Adrenal gland (tissue), 12 donors: ENCODE measurements around the gene XPO4. TPM values are rescaled to one million over a fixed set of nuclear protein-coding genes. Genes with fewer than 3 reads are reported as not detected.
"Not testable (repeated sequence)": the region's sequence is repeated elsewhere in the genome, so short reads cannot be mapped to it uniquely, and the experiment has no call there.

ENCODE experiments used
- DNase-seq, 7 donors: peaks; one replicate each; pipeline ENCODE4 v3.0.0-alpha.2; 2019 to 2020
- H3K27ac ChIP-seq, 5 donors: fragments of 200-600 bp; sonication (generic) in 4 of 5; 1 replicate in 3 of 5; 2 replicates in 2 of 5; pipeline versions ENCODE4 v1.5.1 to v1.8.0; 2016 to 2020; ENCODE audit warnings: mild to moderate bottlenecking in 1 of 5
- H3K27me3 ChIP-seq: fragments of 200-600 bp; 2 replicates; pipeline ENCODE4 v1.8.0; 2021
- H3K36me3 ChIP-seq, 2 donors: fragments of 200-600 bp; replicated peaks in 1 of 2; 1 replicate in 1 of 2; 2 replicates in 1 of 2; pipeline versions ENCODE4 v1.5.1 to v1.8.0; 2018 to 2022
- H3K4me1 ChIP-seq, 2 donors: fragments of 200-600 bp; replicated peaks in 1 of 2; 1 replicate in 1 of 2; 2 replicates in 1 of 2; pipeline versions ENCODE4 v1.5.1 to v1.8.0; 2018 to 2021
- H3K4me3 ChIP-seq, 4 donors: fragments of 200-600 bp; sonication (generic) in 3 of 4; one replicate each; pipeline ENCODE4 v1.5.1; 2016 to 2018
- H3K9me3 ChIP-seq, 3 donors: fragments of 200-600 bp; sonication (generic) in 1 of 3; replicated peaks in 1 of 3; 1 replicate in 2 of 3; 2 replicates in 1 of 3; pipeline versions ENCODE4 v1.5.1 to v1.8.0; 2016 to 2021
- POLR2A ChIP-seq, 2 donors: fragments of 450-650 bp; IDR thresholded peaks; one replicate each; pipeline ENCODE4 v1.6.1; 2017; ENCODE audit warnings: antibody characterized with exemption in 2 of 2, mild to moderate bottlenecking in 2 of 2, moderate library complexity in 1 of 2
- WGBS, 4 donors: extraction: QIAGEN DNeasy Blood & Tissue Kit in 2 of 4; methylation state at CpG; one replicate each; pipeline versions ENCODE4 v1.1.5 to v1.1.7; 2013 to 2017; 5-methylcytosine and 5-hydroxymethylcytosine counted together
- intact Hi-C, 2 donors: fragments of 100-400 bp; cut with DNase I; formaldehyde crosslinking; loops; one replicate each; pipeline versions ENCODE4 v1.14.1 to v1.15.0; 2022 to 2023
- polyA plus RNA-seq, 3 donors: library from polyadenylated mRNA; stranded (reverse); fragments of 200-250 nt in 2 of 3; fragments of 350-450 nt in 1 of 3; fragmentation: Illumina TruSeq in 1 of 3; extraction: RNeasy Lipid Tissue Mini Kit (QIAGEN cat#74804) in 1 of 3; gene quantifications; one replicate each; pipeline ENCODE4 v1.2.3, GENCODE V29; 2013 to 2014
- total RNA-seq, 9 donors: library from RNA; depleted of rRNA in 4 of 9; stranded (reverse); fragments of >200 nt in 4 of 9; fragments of 120-200 nt in 1 of 9; fragmentation: NEBNext Ultra II Directional in 1 of 9; extraction: Animal tissue kit (Norgen Biotek cat#: 25700) in 1 of 9; gene quantifications; one replicate each; pipeline versions ENCODE4 v1.1.0 to v1.2.4, GENCODE V29; 2013 to 2023
- TF ChIP-seq, protein P1 (sequence below), 6 experiments: fragments of 450-650 bp in 4 of 6; fragments of 200-600 bp in 2 of 6; sonication (generic) in 1 of 6; IDR thresholded peaks; 1 replicate in 5 of 6; 2 replicates in 1 of 6; pipeline versions ENCODE4 v1.5.1 to v1.8.0; 2016 to 2021; ENCODE audit warnings: antibody characterized with exemption in 6 of 6, mild to moderate bottlenecking in 2 of 6, moderate library complexity in 1 of 6
- donor health status: healthy with polysubstance abuse.
- donor health status: Bipolar disorder and iron deficiency.
- donor health status: DM: yes; HTN: yes; CAD: no.
- donor health status: DM: no; HTN: no; CAD: no.
- donor health status: DM: no; HTN: no; CAD: no.
- donor health status: DM: yes; HTN: yes; CAD: no.

Gene XPO4
- total and polyA plus RNA-seq, 12 donors = 1.9 to 20.3 (median 11.5) TPM

DNA sequence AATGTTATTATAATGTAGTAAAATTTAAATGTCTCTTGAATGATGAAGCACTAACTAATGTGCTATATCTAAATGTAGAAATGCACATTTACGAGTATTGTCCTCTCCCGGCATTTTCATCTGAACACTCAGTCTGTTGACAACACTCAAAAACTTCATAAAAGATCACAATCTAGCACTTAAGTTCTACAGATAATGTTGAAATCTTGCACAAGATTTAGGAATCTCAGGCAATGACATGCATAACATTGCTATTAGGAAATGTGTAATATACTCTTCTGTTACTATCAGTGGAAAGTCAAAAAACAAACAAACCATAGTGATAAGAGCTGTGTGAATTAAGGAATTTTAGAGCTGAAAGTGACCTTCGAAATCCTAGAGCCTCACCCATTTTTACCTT lies 37.5 kb upstream of the XPO4 start:
- WGBS, 4 donors = 73 to 81% (median 78%) methylated on average over 3 of the region's 3 CpGs
- Histone ChIP-seq H3K36me3 (no peaks in the 10 kb centered on the region), H3K9me3 (no peaks in the 10 kb centered on the region), H3K27me3 (peaks cover 5% of the 10 kb centered on the region), H3K4me3 (no peak overlapping the region), H3K4me1 (no peaks in the 10 kb centered on the region), H3K27ac (no peak overlapping the region)
- no peak for DNase-seq
- intact Hi-C loops = loop anchor here (5.0 to 10.0 kb wide), 4 partner anchors 135 to 545 kb away; no protein-coding TSS in a partner anchor
- no peak for TF ChIP-seq POLR2A (IDR thresholded peaks at IDR 0.05)
- TF ChIP-seq, protein P1, sequence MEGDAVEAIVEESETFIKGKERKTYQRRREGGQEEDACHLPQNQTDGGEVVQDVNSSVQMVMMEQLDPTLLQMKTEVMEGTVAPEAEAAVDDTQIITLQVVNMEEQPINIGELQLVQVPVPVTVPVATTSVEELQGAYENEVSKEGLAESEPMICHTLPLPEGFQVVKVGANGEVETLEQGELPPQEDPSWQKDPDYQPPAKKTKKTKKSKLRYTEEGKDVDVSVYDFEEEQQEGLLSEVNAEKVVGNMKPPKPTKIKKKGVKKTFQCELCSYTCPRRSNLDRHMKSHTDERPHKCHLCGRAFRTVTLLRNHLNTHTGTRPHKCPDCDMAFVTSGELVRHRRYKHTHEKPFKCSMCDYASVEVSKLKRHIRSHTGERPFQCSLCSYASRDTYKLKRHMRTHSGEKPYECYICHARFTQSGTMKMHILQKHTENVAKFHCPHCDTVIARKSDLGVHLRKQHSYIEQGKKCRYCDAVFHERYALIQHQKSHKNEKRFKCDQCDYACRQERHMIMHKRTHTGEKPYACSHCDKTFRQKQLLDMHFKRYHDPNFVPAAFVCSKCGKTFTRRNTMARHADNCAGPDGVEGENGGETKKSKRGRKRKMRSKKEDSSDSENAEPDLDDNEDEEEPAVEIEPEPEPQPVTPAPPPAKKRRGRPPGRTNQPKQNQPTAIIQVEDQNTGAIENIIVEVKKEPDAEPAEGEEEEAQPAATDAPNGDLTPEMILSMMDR (IDR thresholded peaks at IDR 0.05) = no peak

DNA sequence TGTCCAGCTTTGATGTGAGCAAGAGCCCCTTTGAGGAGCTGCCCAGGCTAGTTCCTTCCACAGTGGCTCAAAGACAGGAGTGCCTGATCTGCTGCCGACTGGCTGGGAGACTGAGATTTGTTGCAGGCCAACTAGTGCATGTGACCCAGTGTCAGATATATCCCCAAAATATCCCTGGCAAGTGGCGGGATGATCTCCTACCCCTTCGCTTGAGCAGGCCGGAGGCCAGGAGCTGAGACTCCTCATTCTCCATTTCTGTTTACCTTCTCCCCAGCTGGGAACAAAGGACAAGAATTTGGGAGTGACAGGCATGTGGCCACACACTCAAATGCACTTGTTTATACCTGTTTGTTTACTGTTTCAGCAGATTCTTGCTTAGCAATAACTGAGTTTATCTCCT lies 37.1 kb upstream of the XPO4 start:
- H3K27ac ChIP-seq = no peak overlapping the region
- TF ChIP-seq, protein P1 (IDR thresholded peaks at IDR 0.05) = no peak
- TF ChIP-seq POLR2A (IDR thresholded peaks at IDR 0.05) = no peak
- H3K9me3 ChIP-seq = no peaks in the 10 kb centered on the region
- H3K4me3 ChIP-seq = no peak overlapping the region
- intact Hi-C loops = loop anchor here (5.0 to 10.0 kb wide), 5 partner anchors 135 to 545 kb away; no protein-coding TSS in a partner anchor
- no peaks in the 10 kb centered on the region for H3K4me1 ChIP-seq
- no peaks in the 10 kb centered on the region for H3K36me3 ChIP-seq
- peaks cover 5% of the 10 kb centered on the region for H3K27me3 ChIP-seq
- no peak for DNase-seq
- WGBS, 4 donors = 57 to 83% (median 68%) methylated on average over 1 to 4 of the region's 4 CpGs

DNA sequence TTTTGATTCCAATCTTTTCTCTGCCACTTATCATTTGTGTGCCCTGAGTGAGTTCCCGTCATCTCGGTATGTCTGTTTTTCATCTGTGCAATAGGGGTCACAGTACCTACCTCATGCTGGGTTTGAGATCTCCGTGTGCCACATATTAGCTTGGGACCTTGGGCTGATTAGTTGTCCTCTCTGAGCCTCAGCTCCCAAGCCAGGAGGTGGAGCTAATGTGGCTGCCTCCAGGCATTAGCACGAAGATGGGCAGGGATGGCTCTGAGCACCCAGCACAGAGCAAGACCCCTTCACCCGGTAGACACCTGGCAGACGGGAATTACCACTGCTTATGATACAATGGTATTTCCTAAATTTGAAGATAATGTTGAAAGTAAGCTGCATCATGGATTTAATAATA lies 35.8 kb upstream of the XPO4 start:
- no peak overlapping the region for H3K4me3 ChIP-seq
- TF ChIP-seq, protein P1 (IDR thresholded peaks at IDR 0.05) = no peak
- TF ChIP-seq POLR2A (IDR thresholded peaks at IDR 0.05) = no peak
- 54 to 78% (median 64%) methylated on average over 6 of the region's 6 CpGs for WGBS, 4 donors
- H3K36me3 ChIP-seq = no peaks in the 10 kb centered on the region
- H3K9me3 ChIP-seq = no peaks in the 10 kb centered on the region
- intact Hi-C loops = loop anchor here in 1 of 2 donors (5.0 kb wide), 1 partner anchor 539 kb away; no protein-coding TSS in a partner anchor
- peaks cover 5% of the 10 kb centered on the region for H3K27me3 ChIP-seq
- DNase-seq = peak in 1 of 7 donors; percentile 20
- no peaks in the 10 kb centered on the region for H3K4me1 ChIP-seq
- no peak overlapping the region for H3K27ac ChIP-seq

DNA sequence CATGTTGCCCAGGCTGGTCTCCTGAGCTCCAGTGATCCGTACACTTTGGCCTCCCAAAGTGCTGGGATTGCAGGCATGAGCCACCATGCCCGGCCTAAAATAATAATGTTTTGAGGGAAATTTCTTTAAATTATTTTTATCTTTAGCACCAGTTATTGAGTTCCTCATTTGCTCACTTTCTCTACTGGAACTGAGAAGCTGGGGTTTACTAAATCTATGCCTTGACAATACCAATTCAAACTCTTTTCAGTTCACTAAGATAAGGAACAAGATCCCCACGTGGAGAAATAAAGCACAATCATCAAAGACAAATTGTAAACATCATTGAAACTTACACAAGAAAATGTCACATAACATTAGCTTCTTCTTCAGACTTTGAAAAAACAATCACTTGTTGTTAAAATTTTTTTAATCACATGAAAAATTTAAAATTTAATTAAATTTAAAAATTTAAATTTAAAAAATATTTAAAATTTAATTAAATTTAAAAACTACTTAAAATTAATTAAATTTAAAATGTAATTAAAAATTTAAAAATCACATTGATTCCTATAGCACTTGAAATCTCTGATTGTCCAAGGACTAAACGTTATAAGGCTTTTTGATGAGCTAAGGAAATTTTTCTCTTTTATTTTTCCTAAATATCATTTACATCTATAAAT lies 25.2 kb upstream of the XPO4 start:
- no peak overlapping the region for H3K27ac ChIP-seq
- no peak for DNase-seq
- no peaks in the 10 kb centered on the region for H3K27me3 ChIP-seq
- no peaks in the 10 kb centered on the region for H3K4me1 ChIP-seq
- WGBS, 4 donors = 59 to 73% (median 66%) methylated on average over 4 of the region's 4 CpGs
- intact Hi-C loops = loop anchor here in 1 of 2 donors (10.0 kb wide), 1 partner anchor 433 kb away; no protein-coding TSS in a partner anchor
- H3K9me3 ChIP-seq = no peaks in the 10 kb centered on the region
- no peak overlapping the region for H3K4me3 ChIP-seq
- TF ChIP-seq, protein P1 (IDR thresholded peaks at IDR 0.05) = no peak
- no peaks in the 10 kb centered on the region for H3K36me3 ChIP-seq

DNA sequence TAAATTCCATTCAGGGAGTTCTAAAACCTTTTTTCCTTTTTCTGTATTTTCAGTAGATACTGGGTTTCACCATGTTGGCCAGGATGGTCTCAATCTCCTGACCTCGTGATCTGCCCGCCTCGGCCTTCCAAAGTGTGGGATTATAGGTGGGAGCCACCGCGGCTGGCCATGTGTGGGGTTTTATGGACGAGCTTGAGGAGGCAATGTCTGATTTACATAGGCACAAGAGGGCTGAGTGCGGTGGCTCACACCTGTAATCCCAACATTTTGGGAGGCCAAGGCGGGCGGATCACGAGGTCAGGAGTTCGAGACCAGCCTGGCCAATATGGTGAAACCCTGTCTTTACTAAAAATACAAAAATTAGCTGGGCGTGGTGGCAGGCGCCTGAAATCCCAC lies 22.8 kb upstream of the XPO4 start:
- 53 to 59% (median 58%) methylated on average over 13 of the region's 13 CpGs for WGBS, 4 donors
- H3K36me3 ChIP-seq = not testable (repeated sequence)

More for the DNA sequence above, 22.8 kb upstream of the XPO4 start:
- not testable (repeated sequence) for H3K27me3 ChIP-seq, H3K4me3 ChIP-seq, H3K27ac ChIP-seq, DNase-seq, H3K4me1 ChIP-seq, H3K9me3 ChIP-seq
- intact Hi-C loops = loop anchor here in 1 of 2 donors (10.0 kb wide), 1 partner anchor 431 kb away; no protein-coding TSS in a partner anchor
